Body of pancreas (tissue), 4 donors: ENCODE measurements around the gene ASXL1. TPM values are rescaled to one million over a fixed set of nuclear protein-coding genes. Genes with fewer than 3 reads are reported as not detected.

Experiments
- ATAC-seq: fragments of 150-250 bp; one replicate; pipeline ENCODE4 v1.9.1; 2016
- DNase-seq, 4 donors: peaks; one replicate each; pipeline ENCODE4 v3.0.0-alpha.2; 2019
- H3K27ac ChIP-seq, 4 donors: fragments of 200-600 bp; sonication (generic); 1 replicate in 3 of 4; 2 replicates in 1 of 4; pipeline versions ENCODE4 v1.5.1 to v1.6.1; 2016 to 2019; ENCODE audit warnings: mild to moderate bottlenecking in 1 of 4, mixed read lengths in 1 of 4, moderate library complexity in 1 of 4
- H3K27me3 ChIP-seq, 2 donors: fragments of 200-600 bp; sonication (generic); one replicate each; pipeline ENCODE4 v1.6.0; 2016; ENCODE audit warnings: mild to moderate bottlenecking in 1 of 2
- H3K36me3 ChIP-seq, 2 donors: fragments of 200-600 bp; sonication (generic); replicated peaks in 1 of 2; 2 replicates each; pipeline ENCODE4 v1.5.1; 2016; ENCODE audit warnings: low read depth in 2 of 2; ENCODE audit not compliant: insufficient read depth in 1 of 2
- H3K4me1 ChIP-seq: fragments of 200-600 bp; sonication (generic); one replicate; pipeline ENCODE4 v1.6.0; 2016
- H3K4me3 ChIP-seq, 2 donors: fragments of 200-600 bp; sonication (generic); 1 replicate in 1 of 2; 2 replicates in 1 of 2; pipeline ENCODE4 v1.5.1; 2016 to 2019
- H3K9me3 ChIP-seq, 3 donors: fragments of 200-600 bp; sonication (generic); 1 replicate in 2 of 3; 2 replicates in 1 of 3; pipeline ENCODE4 v1.5.1; 2016
- POLR2A ChIP-seq, 3 donors: fragments of 450-650 bp; IDR thresholded peaks; one replicate each; pipeline ENCODE4 v1.6.1; 2016; ENCODE audit warnings: antibody characterized with exemption in 3 of 3, mild to moderate bottlenecking in 2 of 3
- WGBS, 2 donors: methylation state at CpG; one replicate each; pipeline ENCODE4 v1.1.5; 2017; 5-methylcytosine and 5-hydroxymethylcytosine counted together
- intact Hi-C: fragments of 100-400 bp; cut with DNase I; formaldehyde crosslinking; loops from one replicate; pipeline ENCODE4 v1.15.1; 2023
- total RNA-seq, 2 donors: library from RNA; depleted of rRNA; stranded (reverse); fragments of >200 nt; gene quantifications; one replicate each; pipeline ENCODE4 v1.1.0, GENCODE V29; 2016
- TF ChIP-seq, protein P1 (sequence below), 7 experiments: fragments of 450-650 bp in 4 of 7; fragments of 200-600 bp in 3 of 7; sonication (generic) in 3 of 7; IDR thresholded peaks; one replicate each; pipeline ENCODE4 v1.5.1; 2016 to 2019; ENCODE audit warnings: antibody characterized with exemption in 7 of 7

ASXL1 gene
- total RNA-seq, 2 donors from 2014 or later: 57.9 to 102 TPM

DNA sequence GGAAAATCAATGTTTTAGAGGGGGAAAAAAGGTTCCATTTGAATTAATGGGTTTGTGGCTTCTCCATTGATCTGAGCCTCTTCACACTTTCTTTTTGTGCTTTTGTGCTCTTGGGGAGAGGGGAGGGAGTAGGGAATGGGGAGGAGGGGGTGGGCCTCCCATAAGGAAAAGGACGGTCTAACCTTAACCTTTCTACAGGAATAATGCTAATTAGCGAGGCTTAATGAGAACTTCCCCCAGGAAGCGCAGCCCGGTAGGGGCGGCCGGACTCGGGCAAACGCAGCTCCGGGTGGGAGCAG is 124.0 kb downstream of the ASXL1 start:
- H3K27me3 ChIP-seq: no peaks in the 10 kb centered on the region
- no peak for ATAC-seq
- H3K27ac ChIP-seq: peak overlapping the region; percentile 73 to 94 (median 86)
- intact Hi-C loops: no loop called here
- no peaks in the 10 kb centered on the region for H3K36me3 ChIP-seq
- H3K4me3 ChIP-seq: peak overlapping the region; percentile 70 to 91
- WGBS, 2 donors: 2 to 3% methylated on average over 9 of the region's 9 CpGs
- DNase-seq: no peak
- TF ChIP-seq, protein P1, sequence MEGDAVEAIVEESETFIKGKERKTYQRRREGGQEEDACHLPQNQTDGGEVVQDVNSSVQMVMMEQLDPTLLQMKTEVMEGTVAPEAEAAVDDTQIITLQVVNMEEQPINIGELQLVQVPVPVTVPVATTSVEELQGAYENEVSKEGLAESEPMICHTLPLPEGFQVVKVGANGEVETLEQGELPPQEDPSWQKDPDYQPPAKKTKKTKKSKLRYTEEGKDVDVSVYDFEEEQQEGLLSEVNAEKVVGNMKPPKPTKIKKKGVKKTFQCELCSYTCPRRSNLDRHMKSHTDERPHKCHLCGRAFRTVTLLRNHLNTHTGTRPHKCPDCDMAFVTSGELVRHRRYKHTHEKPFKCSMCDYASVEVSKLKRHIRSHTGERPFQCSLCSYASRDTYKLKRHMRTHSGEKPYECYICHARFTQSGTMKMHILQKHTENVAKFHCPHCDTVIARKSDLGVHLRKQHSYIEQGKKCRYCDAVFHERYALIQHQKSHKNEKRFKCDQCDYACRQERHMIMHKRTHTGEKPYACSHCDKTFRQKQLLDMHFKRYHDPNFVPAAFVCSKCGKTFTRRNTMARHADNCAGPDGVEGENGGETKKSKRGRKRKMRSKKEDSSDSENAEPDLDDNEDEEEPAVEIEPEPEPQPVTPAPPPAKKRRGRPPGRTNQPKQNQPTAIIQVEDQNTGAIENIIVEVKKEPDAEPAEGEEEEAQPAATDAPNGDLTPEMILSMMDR (IDR thresholded peaks at IDR 0.05): no peak
- TF ChIP-seq POLR2A (IDR thresholded peaks at IDR 0.05): no peak
- H3K9me3 ChIP-seq: no peaks in the 10 kb centered on the region
- peaks cover 64% of the 10 kb centered on the region for H3K4me1 ChIP-seq

DNA sequence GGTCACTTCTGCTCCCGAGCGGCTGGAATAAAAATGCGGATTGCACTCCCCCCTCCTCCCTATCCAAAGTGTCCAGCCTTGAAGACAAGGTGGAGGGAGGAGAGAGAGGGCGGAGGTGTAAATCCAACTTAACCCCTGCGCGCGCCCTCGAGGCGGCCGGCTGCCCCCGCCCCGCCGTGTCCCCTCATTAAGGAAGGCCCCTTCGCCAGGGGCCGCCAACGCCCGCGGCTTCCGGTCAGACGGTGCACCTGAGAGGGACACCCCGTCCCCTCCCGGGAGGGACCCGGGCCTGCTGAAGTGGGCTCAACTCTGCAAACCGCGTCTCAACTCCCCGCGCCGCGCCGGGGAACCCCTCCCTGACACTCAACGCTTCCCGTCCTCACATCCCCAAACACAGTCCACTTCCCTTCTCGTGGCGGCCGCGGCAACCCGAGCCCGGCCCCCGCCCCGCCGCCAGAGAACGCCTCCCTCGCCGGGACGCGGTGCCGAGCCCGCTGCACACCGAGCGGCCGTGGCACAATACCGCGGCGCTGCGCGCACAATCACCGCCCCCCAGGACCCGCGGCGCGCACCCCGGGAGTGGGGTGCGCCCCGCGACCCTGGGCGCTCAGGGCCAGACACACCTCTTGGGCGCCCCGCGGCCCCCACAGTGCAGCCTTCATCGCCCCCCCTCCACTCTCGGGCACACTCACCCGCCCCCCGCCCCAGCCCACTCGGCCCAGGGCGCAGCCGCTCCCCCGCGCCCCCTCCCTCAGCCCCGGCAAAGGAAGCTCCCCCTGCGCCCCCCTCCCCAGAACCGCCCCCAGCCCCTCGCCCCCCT is 124.5 kb downstream of the ASXL1 start:
- peak overlapping the region; percentile 70 to 91 for H3K4me3 ChIP-seq
- peaks cover 58% of the 10 kb centered on the region for H3K4me1 ChIP-seq
- intact Hi-C loops: no loop called here
- H3K36me3 ChIP-seq: no peaks in the 10 kb centered on the region
- WGBS, 2 donors: 0 to 1% methylated on average over 21 to 49 of the region's 82 CpGs
- TF ChIP-seq, protein P1 (IDR thresholded peaks at IDR 0.05): no peak
- TF ChIP-seq POLR2A (IDR thresholded peaks at IDR 0.05): no peak
- H3K9me3 ChIP-seq: no peaks in the 10 kb centered on the region
- DNase-seq (peak in 3 of 4 donors; percentile 41 to 54 (median 44)), ATAC-seq (peak; percentile 22)
- H3K27ac ChIP-seq: peak overlapping the region; percentile 73 to 94 (median 86)
- H3K27me3 ChIP-seq: no peaks in the 10 kb centered on the region

DNA sequence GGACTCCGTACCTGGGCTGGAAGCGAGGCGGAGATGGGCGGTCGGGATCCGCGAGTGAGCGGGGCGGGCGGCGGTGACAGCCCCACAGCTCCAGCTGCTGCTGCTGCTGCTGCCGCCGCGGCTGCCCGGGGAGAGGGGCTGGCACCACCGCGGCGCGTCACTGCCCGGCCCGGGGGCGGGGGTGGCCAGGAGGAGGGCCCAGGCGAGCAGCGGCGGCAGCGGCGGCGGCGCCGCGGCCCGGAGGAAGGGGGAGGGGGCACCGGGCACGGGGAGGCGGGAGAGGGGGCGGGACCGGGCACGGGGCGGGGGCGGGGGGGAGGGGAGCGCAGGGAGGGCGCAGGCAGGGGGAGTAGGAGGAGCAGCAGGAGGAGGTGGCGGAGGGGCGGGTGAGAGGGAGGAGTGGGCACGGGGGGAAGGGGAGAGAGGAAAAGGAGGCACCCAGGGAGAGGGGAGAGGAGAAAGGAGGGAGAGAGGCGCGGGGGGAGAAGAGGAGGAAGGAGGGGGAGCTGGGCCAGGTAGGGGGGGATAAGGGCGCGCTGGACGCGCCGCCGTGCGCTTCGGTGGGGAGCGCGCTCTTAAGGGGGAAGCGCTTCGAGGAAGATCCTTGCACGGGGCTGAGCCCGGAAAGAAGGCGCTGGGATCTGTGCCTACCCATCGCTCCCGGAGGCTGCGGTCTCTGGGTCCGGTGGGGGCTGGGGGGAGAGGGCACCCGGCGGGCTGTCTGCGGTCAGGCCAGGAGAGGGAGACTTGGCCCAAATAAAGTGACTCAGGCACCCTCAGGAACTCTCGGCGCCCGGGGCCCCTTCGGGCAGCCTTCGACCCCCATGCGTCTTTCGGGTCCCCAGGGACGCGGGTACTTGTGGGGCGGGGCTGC is 125.5 kb downstream of the ASXL1 start:
- TF ChIP-seq POLR2A (IDR thresholded peaks at IDR 0.05): peak; percentile 45 to 68 (median 65)
- TF ChIP-seq, protein P1 (IDR thresholded peaks at IDR 0.05): peak in 3 of 7 experiments; percentile 6 to 34 (median 23)
- ATAC-seq: peak; percentile 77
- H3K27me3 ChIP-seq: no peaks in the 10 kb centered on the region
- no peaks in the 10 kb centered on the region for H3K9me3 ChIP-seq
- no peaks in the 10 kb centered on the region for H3K36me3 ChIP-seq
- H3K4me3 ChIP-seq: peak overlapping the region; percentile 70 to 91
- peaks cover 49% of the 10 kb centered on the region for H3K4me1 ChIP-seq
- intact Hi-C loops: no loop called here
- H3K27ac ChIP-seq: peak overlapping the region; percentile 73 to 94 (median 86)
- DNase-seq: peak; percentile 83 to 87 (median 84)
- 1 to 3% methylated on average over 29 to 43 of the region's 79 CpGs for WGBS, 2 donors

DNA sequence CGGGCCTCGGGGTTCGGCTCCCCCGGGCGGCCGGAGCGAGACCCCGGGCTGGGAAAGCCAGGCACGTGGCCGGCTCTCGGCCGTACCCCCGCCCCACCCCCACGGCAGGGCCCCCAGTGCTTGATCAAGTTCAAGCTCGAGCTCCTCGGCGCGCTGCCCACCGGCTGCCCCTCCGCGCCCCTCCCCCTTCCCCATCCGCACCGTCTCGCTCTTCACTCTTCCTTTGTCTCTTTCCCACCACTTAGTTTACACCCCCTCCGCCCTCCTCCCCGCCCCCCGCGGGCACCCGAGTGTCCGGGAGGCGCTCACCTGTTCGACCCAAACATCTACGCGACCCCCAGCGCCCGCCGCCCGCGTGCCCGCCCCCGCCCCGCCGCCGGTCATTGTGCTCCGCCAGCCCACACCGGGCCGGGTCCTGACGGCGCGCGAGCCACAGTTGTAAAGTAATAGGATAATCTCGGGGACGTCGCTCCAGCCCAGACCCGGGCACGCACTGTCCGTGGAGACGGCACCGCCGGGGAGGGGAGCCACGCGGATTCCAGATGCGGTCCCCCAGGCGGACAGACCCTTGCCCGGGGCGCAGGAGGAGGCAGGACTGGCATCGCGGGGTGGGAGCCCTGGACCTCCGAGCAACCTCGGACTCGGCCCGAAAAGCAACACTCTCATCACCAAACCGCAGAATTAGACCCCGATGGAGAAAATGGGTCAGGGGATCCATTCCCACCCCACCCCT is 126.3 kb downstream of the ASXL1 start:
- Histone ChIP-seq H3K27me3 (no peaks in the 10 kb centered on the region), H3K4me1 (peaks cover 41% of the 10 kb centered on the region), H3K9me3 (no peaks in the 10 kb centered on the region), H3K36me3 (no peaks in the 10 kb centered on the region), H3K4me3 (peak overlapping the region; percentile 29 to 59), H3K27ac (peak overlapping the region; percentile 73 to 94 (median 80))
- intact Hi-C loops: no loop called here
- no peak for ATAC-seq
- DNase-seq: peak in 3 of 4 donors; percentile 40 to 59 (median 50)
- WGBS, 2 donors: 0 to 1% methylated on average over 27 to 59 of the region's 74 CpGs
- no peak for TF ChIP-seq POLR2A (IDR thresholded peaks at IDR 0.05)
- TF ChIP-seq, protein P1 (IDR thresholded peaks at IDR 0.05): no peak
